A549 (cell line): ENCODE data around the gene PRR35. TPM values are rescaled to one million over a fixed set of nuclear protein-coding genes. Genes with fewer than 3 reads are reported as not detected.

Experiments used
- ATAC-seq, 2 experiments: fragments of 200-7000 bp in 1 of 2; fragments of >200 bp in 1 of 2; cut with Nextera tagmentation in 1 of 2; cut with Tn5 transposase in 1 of 2; 3 replicates each; pipeline versions ENCODE4 v1.8.0 to v1.9.1; 2018 to 2020; ENCODE audit warnings: mild to moderate bottlenecking in 1 of 2, moderate library complexity in 1 of 2
- CTCF ChIA-PET: fragments of 300-600 bp; sonication (Branson Sonifier 250); formaldehyde crosslinking; extraction: SDS; loops from one replicate; lab custom pipeline; 2021; ENCODE audit warnings: antibody characterized with exemption, inconsistent platforms; lab: Yijun Ruan, JAX
- POLR2A ChIA-PET: fragments of 350-600 bp; formaldehyde crosslinking; extraction: SDS; loops from one replicate; lab custom pipeline; 2021; ENCODE audit warnings: antibody characterized with exemption, inconsistent platforms; lab: Yijun Ruan, JAX
- DNase-seq, 2 experiments: peaks; one replicate each; pipeline versions ENCODE4 v3.0.0 to v3.0.0-alpha.2; 2011 to 2016; ENCODE audit warnings: low read depth in 1 of 2, low spot score in 1 of 2
- FAIRE-seq: peaks from 2 replicates; lab custom pipeline; 2011; peaks lifted over from hg19 to GRCh38; lab: Jason Lieb, UNC
- H3K27ac ChIP-seq, 2 experiments: fragments of >200 bp; sonication (Bioruptor Twin); formaldehyde crosslinking; 3 replicates each; pipeline ENCODE4 v1.5.1; 2016 to 2017
- H3K4me1 ChIP-seq: fragments of >200 bp; sonication (Bioruptor Twin); formaldehyde crosslinking; 3 replicates; pipeline ENCODE4 v1.6.1; 2016
- H3K4me2 ChIP-seq: fragments of >200 bp; sonication (Bioruptor Twin); formaldehyde crosslinking; 3 replicates; pipeline ENCODE4 v1.6.1; 2016
- H3K4me3 ChIP-seq: fragments of >200 bp; sonication (Bioruptor Twin); formaldehyde crosslinking; 3 replicates; pipeline ENCODE4 v1.5.1; 2016
- H3K9me3 ChIP-seq: fragments of >200 bp; sonication (Bioruptor Twin); formaldehyde crosslinking; 3 replicates; pipeline ENCODE4 v1.6.1; 2016
- CEBPB ChIP-seq, 2 experiments: fragments of >200 bp in 1 of 2; sonication (Bioruptor Twin) in 1 of 2; formaldehyde crosslinking in 1 of 2; IDR thresholded peaks; 2 replicates each; pipeline ENCODE4 v1.6.1; 2012 to 2016
- CHD4 ChIP-seq: fragments of 200-600 bp; sonication (generic); IDR thresholded peaks from 2 replicates; pipeline ENCODE4 v1.6.1; 2016; ENCODE audit warnings: antibody characterized with exemption, mild to moderate bottlenecking, borderline replicate concordance
- E2F6 ChIP-seq: IDR thresholded peaks from 2 replicates; pipeline ENCODE4 v1.6.1; 2012; ENCODE audit warnings: low read depth, borderline replicate concordance
- EHF ChIP-seq: fragments of 250-450 bp; sonication (Bioruptor Pico); IDR thresholded peaks from 2 replicates; pipeline ENCODE4 v1.5.0; 2020; ENCODE audit warnings: mild to moderate bottlenecking
- EHMT2 ChIP-seq: fragments of 200-600 bp; sonication (generic); IDR thresholded peaks from 2 replicates; pipeline ENCODE4 v1.6.1; 2016; ENCODE audit warnings: antibody characterized with exemption, low read depth, mild to moderate bottlenecking, moderate library complexity
- ELK1 ChIP-seq: fragments of 150-350 bp; IDR thresholded peaks from 2 replicates; pipeline ENCODE4 v1.6.1; 2014; ENCODE audit warnings: low read depth, mild to moderate bottlenecking, low read length
- FOSB ChIP-seq: fragments of 250-450 bp; sonication (Bioruptor Pico); IDR thresholded peaks from 2 replicates; pipeline ENCODE4 v1.5.0; 2020; ENCODE audit warnings: mild to moderate bottlenecking, moderate library complexity
- FOSL2 ChIP-seq, 2 experiments: fragments of 450-650 bp in 1 of 2; fragments of >200 bp in 1 of 2; sonication (Bioruptor Twin) in 1 of 2; formaldehyde crosslinking; IDR thresholded peaks; 2 replicates each; pipeline versions ENCODE4 v1.5.0 to v1.6.1; 2016 to 2020; ENCODE audit warnings: mild to moderate bottlenecking in 1 of 2, moderate library complexity in 1 of 2
- FOXS1 ChIP-seq: fragments of 250-450 bp; sonication (Bioruptor Pico); IDR thresholded peaks from 2 replicates; pipeline ENCODE4 v1.5.0; 2020; ENCODE audit warnings: mild to moderate bottlenecking, moderate library complexity
- HDAC2 ChIP-seq: fragments of 200-600 bp; sonication (generic); IDR thresholded peaks from 2 replicates; pipeline ENCODE4 v1.6.1; 2016
- HOXA7 ChIP-seq: fragments of 250-450 bp; sonication (Bioruptor Pico); IDR thresholded peaks from 2 replicates; pipeline ENCODE4 v1.5.0; 2020; ENCODE audit warnings: mild to moderate bottlenecking, moderate library complexity
- JUN ChIP-seq, 2 experiments: fragments of >200 bp; sonication (Bioruptor Twin); formaldehyde crosslinking; IDR thresholded peaks; 2 replicates in 1 of 2; 3 replicates in 1 of 2; pipeline ENCODE4 v1.6.1; 2016 to 2017
- MAX ChIP-seq: IDR thresholded peaks from 2 replicates; pipeline ENCODE4 v1.6.1; 2012
- MYC ChIP-seq: IDR thresholded peaks from 2 replicates; pipeline ENCODE4 v1.6.1; 2012; ENCODE audit warnings: mild to moderate bottlenecking, inconsistent platforms, low read length, improper control_type of control experiment, borderline replicate concordance
- NR3C1 ChIP-seq: fragments of >200 bp; sonication (Bioruptor Twin); formaldehyde crosslinking; IDR thresholded peaks from 3 replicates; pipeline ENCODE4 v1.6.1; 2017
- POLR2AphosphoS2 ChIP-seq: conservative IDR thresholded peaks from 2 replicates; pipeline ENCODE4 v1.6.1; 2012; ENCODE audit warnings: low read length, improper control_type of control experiment, inconsistent platforms
- TFCP2L1 ChIP-seq: fragments of 250-450 bp; sonication (Bioruptor Pico); IDR thresholded peaks from 2 replicates; pipeline ENCODE4 v1.5.0; 2021; ENCODE audit warnings: mild to moderate bottlenecking
- TP53 ChIP-seq: fragments of 250-450 bp; sonication (Bioruptor Pico); IDR thresholded peaks from 2 replicates; pipeline ENCODE4 v1.5.0; 2021; ENCODE audit warnings: mild to moderate bottlenecking, moderate library complexity
- ZSCAN20 ChIP-seq: fragments of 250-450 bp; sonication (Bioruptor Pico); IDR thresholded peaks from 2 replicates; pipeline ENCODE4 v1.8.0; 2022; ENCODE audit warnings: mild to moderate bottlenecking, moderate library complexity
- WGBS: methylation state at CpG from one replicate; pipeline ENCODE4 v1.1.6; 2017; ENCODE audit errors: missing lambda C conversion rate; 5-methylcytosine and 5-hydroxymethylcytosine counted together
- polyA plus RNA-seq, 4 experiments: library from polyadenylated mRNA; depleted of rRNA in 3 of 4; stranded (reverse); fragments of >200 nt; fragmentation: RNase III in 1 of 4; extraction: RNeasy Plus Mini Kit Qiagen cat#74134 plus additional on column Dnase treatment in 1 of 4; gene quantifications; 2 replicates in 3 of 4; 3 replicates in 1 of 4; pipeline ENCODE4 v1.2.3, GENCODE V29; 2011 to 2017
- TF ChIP-seq, protein P1 (sequence below): fragments of >200 bp; sonication (Bioruptor Twin); formaldehyde crosslinking; IDR thresholded peaks from 3 replicates; pipeline ENCODE4 v1.6.1; 2016
- TF ChIP-seq, protein P2 (sequence below): fragments of >200 bp; sonication (Bioruptor Twin); formaldehyde crosslinking; IDR thresholded peaks from 2 replicates; pipeline ENCODE4 v1.6.1; 2016

The PRR35 gene
- polyA plus RNA-seq, 2 of the 4 experiments (the other 2 are of a cell fraction) = 0.04 TPM

- TF ChIP-seq, protein P1, sequence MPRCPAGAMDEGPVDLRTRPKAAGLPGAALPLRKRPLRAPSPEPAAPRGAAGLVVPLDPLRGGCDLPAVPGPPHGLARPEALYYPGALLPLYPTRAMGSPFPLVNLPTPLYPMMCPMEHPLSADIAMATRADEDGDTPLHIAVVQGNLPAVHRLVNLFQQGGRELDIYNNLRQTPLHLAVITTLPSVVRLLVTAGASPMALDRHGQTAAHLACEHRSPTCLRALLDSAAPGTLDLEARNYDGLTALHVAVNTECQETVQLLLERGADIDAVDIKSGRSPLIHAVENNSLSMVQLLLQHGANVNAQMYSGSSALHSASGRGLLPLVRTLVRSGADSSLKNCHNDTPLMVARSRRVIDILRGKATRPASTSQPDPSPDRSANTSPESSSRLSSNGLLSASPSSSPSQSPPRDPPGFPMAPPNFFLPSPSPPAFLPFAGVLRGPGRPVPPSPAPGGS = peak; percentile 54; the same call in 1 of the 3 replicates
- TF ChIP-seq FOSB = no peak
- peak; percentile 64 to 80; a peak in 4 of 5 replicates for TF ChIP-seq JUN (IDR thresholded peaks at IDR 0.05)
- TF ChIP-seq TFCP2L1 (CRISPR knock-in tag) = 0 out of 2 replicates have a peak, but pooled peaks have one; percentile 27
- TF ChIP-seq FOXS1 (CRISPR knock-in tag) = 0 out of 2 replicates have a peak, but pooled peaks have one; percentile 66
Observed at GRCh38 chr16:527015-527903, 32.9 kb upstream of the PRR35 start, which contains the start of gene CAPN15 (continued).

- no peak for TF ChIP-seq TP53 (CRISPR knock-in tag)
- peak; percentile 75 for TF ChIP-seq MAX
- TF ChIP-seq HOXA7 (CRISPR knock-in tag) = no peak
- no peak for TF ChIP-seq POLR2AphosphoS2
- TF ChIP-seq ELK1 = no peak
- peak; percentile 15; the same call in 1 of the 2 replicates for TF ChIP-seq MYC
- TF ChIP-seq ZSCAN20 (CRISPR knock-in tag) = no peak
- no peak for TF ChIP-seq NR3C1
- TF ChIP-seq FOSL2 (IDR thresholded peaks at IDR 0.05) = no peak
- TF ChIP-seq FOSL2 (CRISPR knock-in tag; IDR thresholded peaks at IDR 0.05) = peak; percentile 52
- TF ChIP-seq, protein P2, sequence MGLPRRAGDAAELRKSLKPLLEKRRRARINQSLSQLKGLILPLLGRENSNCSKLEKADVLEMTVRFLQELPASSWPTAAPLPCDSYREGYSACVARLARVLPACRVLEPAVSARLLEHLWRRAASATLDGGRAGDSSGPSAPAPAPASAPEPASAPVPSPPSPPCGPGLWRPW = no peak
- TF ChIP-seq E2F6 = peak; percentile 83
- TF ChIP-seq HDAC2 = no peak
- TF ChIP-seq CEBPB (IDR thresholded peaks at IDR 0.05) = no peak
- no peak for TF ChIP-seq EHMT2
- TF ChIP-seq CHD4 = no peak
- TF ChIP-seq EHF (CRISPR knock-in tag) = no peak
- TF ChIP-seq, all 56 proteins: peak for 4
- DNase-seq = peak in 1 of 2 experiments; percentile 36
- Histone ChIP-seq H3K4me1 (peaks cover 35% of the 10 kb centered on the region), H3K4me2 (peak overlapping the region; percentile 89), H3K27ac (peak overlapping the region; percentile 95 to 97), H3K9me3 (no peaks in the 10 kb centered on the region), H3K4me3 (peak overlapping the region; percentile 96)
- peak; percentile 7 to 8 for ATAC-seq
- CTCF ChIA-PET = interaction anchor here (0.9 to 1.3 kb wide), 5 partner anchors 11 to 422 kb away, joined by 3 to 4 read pairs (median 3); no protein-coding TSS in a partner anchor
- no peak for FAIRE-seq
- 4% methylated on average over 9 of the region's 55 CpGs for WGBS
- POLR2A ChIA-PET = interaction anchor here (1.3 kb wide), 1 partner anchor 103 kb away, joined by 4 read pairs; the partner anchor contains the start of gene RAB11FIP3
Observed at GRCh38 chr16:528111-529011, 31.8 kb upstream of the PRR35 start.
